BLaER1 treated with 17β-estradiol and CSF1 and Interleukin-3, amounts not matched to agents 10 nM and 100 nM (cell line): ENCODE data around the gene TALDO1.

Experiments used
- H3K27ac ChIP-seq, 11 experiments: shearing (Covaris generic); formaldehyde crosslinking; 2 replicates each; pipeline ENCODE4 v1.8.1; 2022
- H3K27me3 ChIP-seq, 11 experiments: shearing (Covaris generic); formaldehyde crosslinking; 2 replicates each; pipeline ENCODE4 v1.8.1; 2022
- H3K36me3 ChIP-seq, 11 experiments: shearing (Covaris generic); formaldehyde crosslinking; 2 replicates each; pipeline ENCODE4 v1.8.1; 2022
- H3K4me1 ChIP-seq, 10 experiments: shearing (Covaris generic); formaldehyde crosslinking; 2 replicates each; pipeline ENCODE4 v1.8.1; 2022
- H3K4me2 ChIP-seq, 11 experiments: shearing (Covaris generic); formaldehyde crosslinking; 2 replicates each; pipeline ENCODE4 v1.8.1; 2022
- H3K4me3 ChIP-seq, 10 experiments: shearing (Covaris generic); formaldehyde crosslinking; 2 replicates each; pipeline ENCODE4 v1.8.1; 2022
- H3K9ac ChIP-seq, 11 experiments: shearing (Covaris generic); formaldehyde crosslinking; 2 replicates each; pipeline ENCODE4 v1.8.1; 2022
- H3K9me3 ChIP-seq, 11 experiments: shearing (Covaris generic); formaldehyde crosslinking; replicated peaks in 1 of 11; 2 replicates each; pipeline ENCODE4 v1.8.1; 2022
- H4K20me1 ChIP-seq, 11 experiments: shearing (Covaris generic); formaldehyde crosslinking; 2 replicates each; pipeline ENCODE4 v1.8.1; 2022
- Cebpa-rat ChIP-seq, 11 experiments: shearing (Covaris generic); IDR thresholded peaks; 2 replicates each; pipeline ENCODE4 v1.8.1; 2022

The TALDO1 gene

GRCh38 chr11:778976-779954 lies 32.0 kb downstream of the TALDO1 start:
- H3K4me3 ChIP-seq = peak overlapping the region in 5 of 10 experiments; percentile 67 to 90 (median 89); a peak in 6 of 20 replicates
- peak overlapping the region; percentile 81 to 100 (median 97) for H3K4me2 ChIP-seq
- peak overlapping the region in 5 of 11 experiments; percentile 1 to 94 (median 93); a peak in 3 of 22 replicates for H3K27ac ChIP-seq
- H3K27me3 ChIP-seq = no peaks in the 10 kb centered on the region
- TF ChIP-seq Cebpa-rat (IDR thresholded peaks at IDR 0.05) = no peak
- H4K20me1 ChIP-seq = peaks cover 26 to 79% (median 55%) of the 10 kb centered on the region in 11 experiments
- H3K4me1 ChIP-seq = peaks cover 59 to 85% (median 78%) of the 10 kb centered on the region in 10 experiments
- no peaks in the 10 kb centered on the region for H3K9me3 ChIP-seq
- peak overlapping the region in 10 of 11 experiments; percentile 88 to 98 (median 96); a peak in 13 of 22 replicates for H3K9ac ChIP-seq
- H3K36me3 ChIP-seq = peaks cover 15 to 43% (median 27%) of the 10 kb centered on the region in 11 experiments; a peak in 21 of 22 replicates

- no peak overlapping the region; a peak in 1 of 22 replicates for H3K27ac ChIP-seq
- no peaks in the 10 kb centered on the region for H3K9me3 ChIP-seq
- H3K27me3 ChIP-seq = no peaks in the 10 kb centered on the region
- H4K20me1 ChIP-seq = peaks cover 18 to 79% (median 49%) of the 10 kb centered on the region in 11 experiments
- H3K4me1 ChIP-seq = peaks cover 52 to 85% (median 77%) of the 10 kb centered on the region in 10 experiments
- no peak overlapping the region for H3K4me3 ChIP-seq
- H3K36me3 ChIP-seq = peaks cover 7 to 36% (median 20%) of the 10 kb centered on the region in 11 experiments; a peak in 20 of 22 replicates
- peak overlapping the region in 6 of 11 experiments; percentile 2 to 28 (median 17); a peak in 2 of 22 replicates for H3K9ac ChIP-seq
- H3K4me2 ChIP-seq = peak overlapping the region in 9 of 11 experiments; percentile 12 to 98 (median 96); a peak in 15 of 22 replicates
- no peak for TF ChIP-seq Cebpa-rat (IDR thresholded peaks at IDR 0.05)
Measured at GRCh38 chr11:779955-780532, 32.8 kb downstream of the TALDO1 start.

- H4K20me1 ChIP-seq = peaks cover 0 to 80% (median 41%) of the 10 kb centered on the region in 11 experiments; a peak in 18 of 22 replicates
- no peak overlapping the region for H3K4me3 ChIP-seq
- no peaks in the 10 kb centered on the region for H3K9me3 ChIP-seq
- H3K27ac ChIP-seq = no peak overlapping the region
- H3K4me1 ChIP-seq = peaks cover 42 to 88% (median 71%) of the 10 kb centered on the region in 10 experiments
- H3K9ac ChIP-seq = peak overlapping the region in 7 of 11 experiments; percentile 5 to 50 (median 35); a peak in 7 of 22 replicates
- H3K4me2 ChIP-seq = peak overlapping the region in 10 of 11 experiments; percentile 8 to 97 (median 24); a peak in 13 of 22 replicates
- H3K27me3 ChIP-seq = no peaks in the 10 kb centered on the region
- peaks cover 3 to 33% (median 19%) of the 10 kb centered on the region in 11 experiments; a peak in 17 of 22 replicates for H3K36me3 ChIP-seq
- TF ChIP-seq Cebpa-rat (IDR thresholded peaks at IDR 0.05) = no peak
Measured at GRCh38 chr11:782264-783174, 35.3 kb downstream of the TALDO1 start.

- Histone ChIP-seq H4K20me1 (peaks cover 0 to 87% (median 41%) of the 10 kb centered on the region in 11 experiments; a peak in 18 of 22 replicates), H3K27me3 (no peaks in the 10 kb centered on the region), H3K9me3 (no peaks in the 10 kb centered on the region), H3K9ac (peak overlapping the region in 4 of 11 experiments; percentile 0 to 40 (median 18); a peak in 4 of 22 replicates), H3K27ac (no peak overlapping the region), H3K36me3 (peaks cover 3 to 33% (median 19%) of the 10 kb centered on the region in 11 experiments; a peak in 17 of 22 replicates), H3K4me1 (peaks cover 39 to 92% (median 75%) of the 10 kb centered on the region in 10 experiments), H3K4me3 (no peak overlapping the region), H3K4me2 (peak overlapping the region in 9 of 11 experiments; percentile 8 to 41 (median 28); a peak in 13 of 22 replicates)
- TF ChIP-seq Cebpa-rat (IDR thresholded peaks at IDR 0.05) = no peak
Measured at GRCh38 chr11:783581-784015, 36.3 kb downstream of the TALDO1 start.

- no peaks in the 10 kb centered on the region for H3K9me3 ChIP-seq
- TF ChIP-seq Cebpa-rat (IDR thresholded peaks at IDR 0.05) = no peak
- H3K27me3 ChIP-seq = no peaks in the 10 kb centered on the region
- H3K4me2 ChIP-seq = peak overlapping the region in 3 of 11 experiments; percentile 8 to 19 (median 10); a peak in 4 of 22 replicates
- peaks cover 0 to 86% (median 31%) of the 10 kb centered on the region in 11 experiments; a peak in 15 of 22 replicates for H4K20me1 ChIP-seq
- no peak overlapping the region; a peak in 2 of 22 replicates for H3K9ac ChIP-seq
- peaks cover 11 to 82% (median 60%) of the 10 kb centered on the region in 10 experiments for H3K4me1 ChIP-seq
- no peak overlapping the region for H3K4me3 ChIP-seq
- no peak overlapping the region for H3K27ac ChIP-seq
- peaks cover 0 to 27% (median 9%) of the 10 kb centered on the region in 11 experiments; a peak in 18 of 22 replicates for H3K36me3 ChIP-seq
Measured at GRCh38 chr11:786235-787083, 39.2 kb downstream of the TALDO1 start.

- Histone ChIP-seq H3K9ac (0 out of 22 replicates have a peak overlapping the region, but pooled peaks of 5 of the 11 experiments have one; percentile 9 to 26 (median 19)), H3K27ac (no peak overlapping the region), H3K4me1 (peaks cover 11 to 75% (median 53%) of the 10 kb centered on the region in 10 experiments), H3K9me3 (no peaks in the 10 kb centered on the region), H3K27me3 (no peaks in the 10 kb centered on the region), H3K36me3 (peaks cover 6 to 35% (median 16%) of the 10 kb centered on the region in 11 experiments; a peak in 21 of 22 replicates), H4K20me1 (peaks cover 0 to 86% (median 34%) of the 10 kb centered on the region in 11 experiments; a peak in 15 of 22 replicates), H3K4me3 (no peak overlapping the region), H3K4me2 (peak overlapping the region; percentile 15 to 64 (median 50); a peak in 13 of 22 replicates)
- TF ChIP-seq Cebpa-rat (IDR thresholded peaks at IDR 0.05) = no peak
Measured at GRCh38 chr11:787084-787675, 39.9 kb downstream of the TALDO1 start.
